ENCODE results near the gene PASK.
"Not testable (repeated sequence)": the region's sequence is repeated elsewhere in the genome, so short reads cannot be mapped to it uniquely, and the experiment has no call there.

PASK gene

DNA sequence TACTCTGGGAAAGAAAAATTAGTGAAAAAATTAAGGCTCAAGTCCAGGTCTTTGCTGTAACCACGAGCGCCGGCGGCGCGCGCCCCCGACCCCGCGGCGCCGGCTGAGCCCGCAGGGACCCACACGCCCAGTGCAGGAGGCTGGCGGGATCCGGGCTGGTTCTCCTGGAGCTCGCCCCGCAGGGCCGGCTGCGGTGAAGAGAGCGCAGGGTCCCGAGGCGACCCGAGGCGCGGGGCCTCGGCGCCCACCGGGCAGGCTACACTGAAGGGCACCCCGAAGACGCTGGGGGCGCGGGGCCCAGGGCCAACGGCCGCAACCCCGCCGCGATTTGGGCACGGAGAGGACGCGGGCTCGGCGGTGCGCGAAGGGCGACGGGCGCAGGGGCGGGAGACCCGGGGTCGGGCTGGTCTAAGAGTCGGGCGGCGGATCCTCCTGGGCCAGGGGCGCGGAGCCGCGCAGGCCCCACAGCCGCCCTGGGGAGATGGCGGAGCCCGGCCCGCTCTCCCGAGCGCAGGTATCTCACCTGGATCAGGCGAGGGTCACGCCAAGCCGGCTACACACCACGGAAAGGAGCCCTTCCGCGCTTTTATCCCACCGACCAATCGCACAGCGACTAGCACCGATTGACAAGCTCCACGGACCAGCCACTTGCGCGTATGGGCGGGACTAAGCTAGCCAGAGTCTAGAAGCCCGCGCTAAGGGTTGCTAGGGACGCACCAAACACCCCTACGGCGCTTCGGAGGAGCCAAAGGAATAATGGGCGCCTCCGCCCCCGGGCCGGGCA, at the start of gene PASK:
Gene PASK (minus strand): TSS at position 582 of the 784 bp plus-strand sequence. CDS start 6,440 bp downstream, outside the sequence.
- peak; percentile 94 for DNase-seq

DNA sequence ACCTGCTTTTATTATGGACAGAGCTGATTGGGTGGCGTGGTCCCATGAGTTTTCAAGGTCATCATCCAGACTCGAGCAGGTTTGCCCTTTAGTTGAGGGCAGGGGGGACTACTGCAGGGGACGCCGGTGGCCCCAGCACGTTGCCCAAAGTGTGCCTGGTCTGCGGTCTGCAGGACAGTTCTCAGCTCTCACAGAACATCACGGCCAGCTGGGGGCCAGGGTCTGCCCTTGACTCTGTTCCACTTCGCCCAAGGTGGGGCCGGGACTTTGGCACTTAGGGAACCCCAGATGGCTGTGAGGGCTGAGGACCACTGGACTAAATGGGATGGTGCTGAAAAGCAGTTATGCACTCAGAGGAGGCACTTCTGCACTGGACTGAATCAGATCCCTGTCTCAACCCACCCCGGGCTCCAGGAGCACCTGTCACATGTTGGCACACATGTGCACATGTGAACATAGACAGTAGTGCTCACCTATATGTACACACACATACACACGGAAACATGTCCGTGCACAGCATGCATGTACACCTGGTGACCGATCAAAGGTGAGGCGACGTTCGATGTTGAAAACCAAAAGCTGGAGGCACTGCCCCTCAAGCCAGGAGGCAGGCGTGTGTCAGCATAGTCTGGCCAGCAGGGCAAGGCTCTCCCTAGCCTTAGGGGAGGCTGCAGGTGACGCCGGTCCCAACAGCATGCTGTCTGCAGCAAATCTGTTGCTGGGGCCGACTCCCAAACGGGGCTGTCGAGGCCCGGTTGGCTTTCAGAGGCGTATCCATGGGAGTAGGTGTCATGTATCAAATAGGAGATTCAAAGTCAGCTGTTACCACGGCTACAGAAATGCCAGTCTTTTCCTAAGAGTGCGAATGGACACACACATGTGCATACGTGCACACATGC, 49.4 kb upstream of the PASK start:
- DNase-seq, result no peak

DNA sequence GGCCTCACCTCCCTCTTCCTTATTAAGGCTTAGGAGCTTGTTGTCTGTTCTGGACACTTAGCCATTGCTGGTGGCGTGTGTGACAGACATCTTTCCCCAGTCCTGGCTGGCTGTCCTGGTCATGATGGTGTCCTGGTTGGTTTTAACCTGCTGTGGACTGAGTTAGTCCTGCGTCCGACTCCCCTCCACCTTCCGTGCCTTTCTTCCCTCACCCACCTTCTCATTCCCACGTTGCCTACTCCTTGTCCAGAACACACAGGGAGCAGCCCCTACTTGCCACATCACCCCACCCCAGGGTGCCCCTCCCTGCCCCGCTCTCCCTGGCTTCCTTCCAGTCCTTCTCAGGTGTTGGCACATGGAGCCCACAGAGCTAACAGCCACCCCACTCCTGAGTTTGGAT, 48.7 kb upstream of the PASK start:
- no peak for DNase-seq

DNA sequence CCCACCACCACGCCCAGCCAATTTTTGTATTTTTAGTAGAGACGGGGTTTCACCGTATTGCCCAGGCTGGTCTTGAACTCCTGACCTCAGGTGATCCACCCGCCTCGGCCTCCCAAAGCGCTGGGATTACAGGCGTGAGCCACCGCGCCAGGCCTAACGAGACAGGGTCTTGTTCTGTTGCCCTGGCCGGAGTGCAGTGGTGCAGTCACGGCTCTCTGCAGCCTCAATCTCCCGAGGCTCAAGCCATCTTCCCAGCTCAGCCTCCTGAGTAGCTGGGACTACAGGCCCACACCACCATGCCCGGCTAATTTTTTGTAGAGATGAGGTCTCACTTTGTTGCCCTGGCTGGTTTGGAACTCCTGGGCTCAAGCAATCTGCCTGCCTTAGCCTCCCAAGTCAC, 48.0 kb upstream of the PASK start:
- not testable (repeated sequence) for DNase-seq

DNA sequence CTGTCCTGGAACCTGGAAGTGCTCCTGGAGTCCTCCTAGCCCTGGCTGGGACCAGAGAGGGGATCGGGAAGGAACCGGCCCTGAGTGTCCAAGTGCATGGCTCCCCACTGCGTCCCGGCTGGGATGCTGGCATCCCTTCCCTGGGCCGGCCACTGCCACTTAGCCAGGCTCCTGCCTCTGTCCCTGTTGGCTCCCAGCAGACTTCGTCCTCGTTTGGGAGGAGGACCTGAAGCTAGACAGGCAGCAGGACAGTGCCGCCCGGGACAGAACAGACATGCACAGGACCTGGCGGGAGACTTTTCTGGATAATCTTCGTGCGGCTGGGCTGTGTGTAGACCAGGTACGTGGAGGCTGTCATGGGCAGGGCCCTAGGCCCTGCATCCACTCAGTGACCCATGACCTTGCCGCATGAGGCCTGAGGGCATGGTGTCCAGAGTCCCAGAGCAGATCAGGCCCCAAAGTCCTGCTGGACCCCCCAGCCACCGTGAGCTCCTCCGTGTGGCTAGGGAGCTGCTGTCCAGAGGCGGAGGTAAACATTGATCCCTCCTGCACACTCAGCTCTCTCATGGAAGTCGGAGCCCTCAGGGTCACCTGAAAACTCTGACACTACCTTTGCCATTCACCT, 46.3 kb upstream of the PASK start:
- DNase-seq, result no peak

DNA sequence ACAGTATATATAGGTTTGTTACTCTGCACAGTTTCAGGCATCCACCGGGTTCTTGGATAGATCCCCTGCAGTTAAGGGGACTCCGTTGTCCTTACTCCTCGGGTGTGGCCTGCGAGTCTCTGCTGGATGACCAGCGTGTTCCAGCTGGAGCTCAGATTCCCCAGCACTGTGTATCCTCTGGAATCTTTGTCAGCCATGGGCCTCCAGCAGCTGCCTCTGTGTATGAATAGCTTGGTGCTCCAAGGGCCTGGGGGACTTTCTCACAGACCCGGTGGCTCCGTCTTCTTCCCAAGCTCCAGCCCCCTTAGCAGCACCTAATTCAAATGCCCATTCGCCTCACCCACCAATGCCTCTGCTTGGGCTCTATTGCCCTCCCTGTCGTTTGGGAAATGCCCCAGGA, 45.5 kb upstream of the PASK start:
- no peak for DNase-seq

DNA sequence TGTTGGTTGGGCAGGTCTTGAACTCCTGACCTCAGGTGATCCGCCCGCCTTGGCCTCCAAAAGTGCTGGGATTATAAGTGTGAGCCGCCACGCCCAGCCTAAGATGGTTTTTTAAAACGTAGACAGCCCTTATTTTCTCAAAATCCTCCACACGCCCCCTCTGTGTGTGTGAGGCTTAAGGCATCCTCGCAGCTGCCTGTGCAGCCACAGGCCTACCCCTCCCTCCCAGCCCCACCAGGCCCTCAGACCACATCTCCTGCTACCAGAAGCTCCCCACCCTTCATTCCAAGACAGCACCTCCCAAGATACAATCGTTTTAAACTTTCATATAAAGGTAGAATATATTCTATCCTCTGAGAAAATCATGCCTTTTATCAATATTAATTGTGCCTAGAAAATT, 44.0 kb upstream of the PASK start:
- no peak for DNase-seq

DNA sequence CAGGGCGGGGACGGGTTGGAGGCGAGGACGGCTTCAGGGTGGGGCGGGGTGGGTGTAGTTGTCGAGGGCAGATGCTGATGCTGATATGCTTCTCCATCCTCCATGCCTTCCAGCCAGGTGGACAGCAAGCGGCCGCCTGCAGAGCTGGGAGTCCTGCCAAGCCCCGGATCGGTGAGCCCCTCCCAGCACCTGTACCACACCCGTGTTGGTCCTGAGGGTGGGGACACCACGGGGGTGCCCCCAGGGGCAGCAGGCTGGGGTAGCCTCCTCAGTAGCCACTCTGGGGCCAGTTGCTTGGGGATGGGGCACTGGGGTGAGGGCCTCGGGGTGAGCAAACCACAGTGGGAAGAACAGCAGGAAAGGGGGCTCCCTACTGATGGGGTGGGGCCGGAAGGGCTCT, 41.8 kb upstream of the PASK start:
- no peak for DNase-seq

DNA sequence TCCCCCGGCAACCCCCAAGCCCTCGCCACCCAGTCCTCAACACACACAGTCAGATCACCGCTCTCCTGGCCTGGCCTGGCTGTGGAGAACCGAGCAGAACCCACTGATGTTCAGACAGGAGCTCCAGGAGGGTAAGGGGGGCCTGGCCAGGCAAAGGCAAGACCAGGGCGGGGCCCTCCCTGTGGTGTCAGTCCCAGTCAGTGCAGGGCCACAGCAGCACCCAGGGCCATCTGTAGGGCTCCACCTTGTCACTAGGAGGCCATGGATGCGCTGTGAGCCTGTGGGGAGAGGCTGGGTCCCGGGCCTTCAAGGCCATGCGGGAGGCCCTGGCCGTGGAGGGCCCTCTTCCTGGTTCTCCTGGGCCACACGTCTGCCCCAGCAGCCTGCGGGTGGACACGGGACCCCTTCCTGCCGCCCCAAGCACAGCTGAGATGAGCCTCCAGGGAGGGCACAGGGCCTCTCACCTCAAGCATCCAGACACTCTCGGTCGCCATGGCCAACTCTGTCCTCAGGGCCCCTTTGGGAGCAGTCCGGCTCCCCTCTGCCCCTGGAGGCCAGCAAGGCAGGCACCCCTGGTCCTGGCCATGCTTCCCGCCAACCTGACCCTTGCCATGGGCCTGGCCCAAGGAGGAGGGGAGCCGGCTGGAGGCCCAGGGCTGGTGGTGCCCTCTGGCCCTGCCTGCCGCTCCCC, 41.2 kb upstream of the PASK start:
- no peak for DNase-seq

DNA sequence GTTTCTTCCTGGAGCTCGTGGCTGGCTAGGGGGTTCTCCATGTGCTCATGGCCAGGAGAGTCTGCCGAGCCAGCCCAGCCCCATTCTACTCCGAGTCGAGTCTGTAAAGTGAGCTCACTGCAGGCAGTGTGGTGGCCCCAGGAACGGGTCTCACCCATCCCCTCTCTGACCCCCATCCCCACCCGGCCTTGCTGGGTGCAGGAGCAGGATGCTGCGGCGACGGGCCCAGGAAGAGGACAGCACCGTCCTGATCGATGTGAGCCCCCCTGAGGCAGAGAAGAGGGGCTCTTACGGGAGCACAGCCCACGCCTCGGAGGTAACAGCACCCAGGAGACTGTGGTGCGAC, 40.6 kb upstream of the PASK start:
- no peak for DNase-seq

DNA sequence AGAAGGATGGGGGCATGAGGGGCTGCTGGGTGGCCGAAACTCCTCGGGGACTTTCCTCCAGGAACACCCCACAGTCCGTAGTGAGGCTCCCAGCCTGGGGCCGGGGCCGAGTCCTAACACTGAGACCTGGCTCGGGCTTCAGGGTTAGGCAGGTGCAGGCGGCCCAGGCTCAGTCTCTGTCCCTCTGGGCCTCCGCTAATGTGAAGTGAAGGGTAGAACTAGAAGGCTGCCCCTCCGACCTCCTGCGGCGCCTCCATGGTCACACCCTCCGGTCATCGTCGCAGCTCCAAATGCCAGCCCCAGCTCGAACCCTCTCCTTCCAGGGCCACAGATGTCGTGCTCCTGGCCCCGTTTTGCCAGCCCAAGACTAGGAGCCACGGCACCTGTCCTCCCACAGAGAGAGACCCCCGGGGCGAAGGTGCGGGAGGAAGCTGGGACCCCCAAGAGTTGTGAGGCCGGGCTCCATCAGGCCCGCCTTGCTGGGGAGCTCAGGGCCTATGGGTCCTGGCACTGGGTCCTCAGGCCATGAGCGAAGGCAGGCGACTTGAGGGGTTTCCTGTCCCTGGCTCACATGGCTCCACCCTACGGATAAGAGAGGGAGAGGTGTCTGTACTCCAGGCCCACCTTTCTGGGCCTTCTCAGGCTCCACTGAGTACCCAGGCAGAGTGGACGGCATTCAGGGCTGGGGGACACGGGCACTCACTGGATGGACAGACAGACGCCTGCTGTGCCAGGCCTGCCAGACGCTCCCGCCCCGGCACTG, 40.0 kb upstream of the PASK start:
- DNase-seq, result no peak

DNA sequence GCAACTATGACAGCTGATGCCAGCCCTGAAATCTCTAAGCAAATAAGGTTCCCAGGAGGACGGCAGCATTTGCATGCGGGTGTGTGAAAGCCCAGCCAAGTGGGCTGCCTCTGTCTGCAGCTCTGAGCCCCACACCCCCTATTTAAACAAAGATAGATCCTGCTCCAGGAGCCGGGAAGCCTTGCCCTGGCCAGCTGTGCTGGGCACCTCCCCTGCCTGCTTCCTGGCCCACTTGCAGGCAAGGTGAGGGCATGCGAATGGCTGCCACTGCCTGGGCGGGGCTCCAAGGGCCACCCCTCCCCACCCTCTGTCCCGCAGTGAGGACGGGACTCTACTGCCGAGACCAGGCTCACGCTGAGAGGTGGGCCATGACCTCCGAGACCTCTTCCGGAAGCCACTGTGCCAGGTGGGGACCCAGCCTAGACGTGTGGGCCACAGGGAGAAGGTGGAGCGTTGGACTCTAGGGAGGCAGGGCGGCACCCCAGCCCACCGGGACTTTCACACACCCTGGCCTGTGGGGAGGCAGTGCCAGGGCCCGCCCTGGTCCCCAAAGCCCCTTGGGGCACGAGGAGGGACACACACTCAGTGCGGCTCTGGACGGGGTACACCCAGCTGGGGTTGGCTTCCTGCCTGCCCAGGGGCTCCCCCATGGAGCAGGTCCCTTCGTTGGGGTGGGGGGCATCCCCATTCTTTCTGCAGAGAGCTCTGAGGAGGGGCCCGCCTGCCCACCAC, 39.3 kb upstream of the PASK start, which contains the start of gene ANO7:
Gene ANO7 (plus strand): TSS at position 317 of the 732 bp plus-strand sequence. CDS start 1,387 bp downstream, outside the sequence.
- no peak for DNase-seq

DNA sequence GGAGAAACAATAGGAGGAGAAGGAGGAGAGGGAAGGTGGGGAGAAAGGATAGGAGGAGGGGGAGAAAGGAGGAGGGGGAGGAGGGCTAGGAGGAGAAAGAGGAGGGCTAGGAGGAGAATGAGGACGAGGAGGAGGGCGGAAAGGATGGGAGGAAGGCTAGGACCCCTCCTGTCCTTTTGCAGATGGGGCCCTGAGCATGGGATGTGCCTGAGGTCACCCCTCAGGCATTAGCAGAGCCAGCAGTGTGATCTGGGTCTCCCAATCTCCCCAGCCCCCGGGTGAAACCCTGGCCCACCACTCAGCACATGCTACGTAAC, 38.6 kb upstream of the PASK start:
- no peak for DNase-seq

DNA sequence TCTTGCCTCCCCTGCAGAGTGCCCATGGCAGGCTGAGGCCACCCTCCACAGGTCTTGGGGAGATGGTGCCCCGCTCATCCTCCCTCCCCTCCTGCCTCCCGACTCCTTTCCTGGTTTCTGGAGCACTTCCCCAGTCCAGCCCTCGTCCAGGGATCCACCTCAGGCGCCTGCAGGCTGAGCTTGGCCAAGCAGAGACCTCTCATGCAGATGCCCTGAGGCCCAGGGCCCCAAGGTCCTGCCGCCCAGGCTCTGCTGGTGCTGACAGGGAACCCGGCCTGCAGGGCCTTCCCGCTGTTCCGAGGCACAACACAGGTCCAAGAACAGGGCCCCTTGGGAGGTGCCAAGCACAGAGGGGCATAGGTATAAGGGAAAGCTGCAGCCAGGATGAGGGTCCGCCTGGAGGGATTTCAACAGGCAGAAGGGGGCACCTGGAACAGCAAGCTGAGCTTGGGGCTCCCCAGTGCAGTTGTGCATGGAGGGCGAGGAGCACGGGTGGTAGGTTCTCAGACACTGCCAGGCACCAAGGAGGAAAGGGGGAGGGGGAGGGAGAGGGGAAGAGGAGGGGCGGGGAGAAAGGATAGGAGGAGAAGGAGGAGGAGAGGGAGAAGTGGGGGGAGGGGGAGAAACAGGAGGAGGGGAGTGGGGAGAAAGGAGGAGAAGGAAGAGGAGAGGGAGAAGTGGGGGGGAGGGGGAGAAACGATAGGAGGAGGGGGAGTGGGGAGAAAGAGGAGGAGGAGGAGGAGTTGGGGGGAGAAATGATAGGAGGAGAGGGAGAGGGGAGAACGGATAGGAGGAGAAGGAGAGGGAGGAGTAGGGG, 38.0 kb upstream of the PASK start:
- DNase-seq, result no peak

DNA sequence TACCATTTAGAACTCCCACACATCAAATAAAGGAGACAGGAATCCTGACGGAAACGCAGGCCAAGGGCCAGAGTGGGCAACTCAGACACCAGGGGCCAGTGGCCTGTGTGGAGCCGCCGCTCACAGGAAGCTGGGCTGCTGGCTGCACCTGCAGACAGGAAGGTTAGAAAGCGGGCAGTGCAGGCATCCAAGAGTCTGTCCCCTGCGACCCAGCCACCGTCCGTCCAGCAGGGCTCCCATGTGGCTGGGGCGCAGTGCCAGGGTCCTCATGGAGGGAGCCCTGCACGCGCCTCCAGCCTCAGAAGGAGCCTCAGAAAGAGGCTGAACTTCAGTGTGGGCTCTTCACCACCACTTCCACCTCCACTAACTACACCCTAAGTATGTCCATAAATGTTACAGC, 36.7 kb upstream of the PASK start:
- DNase-seq, result no peak

DNA sequence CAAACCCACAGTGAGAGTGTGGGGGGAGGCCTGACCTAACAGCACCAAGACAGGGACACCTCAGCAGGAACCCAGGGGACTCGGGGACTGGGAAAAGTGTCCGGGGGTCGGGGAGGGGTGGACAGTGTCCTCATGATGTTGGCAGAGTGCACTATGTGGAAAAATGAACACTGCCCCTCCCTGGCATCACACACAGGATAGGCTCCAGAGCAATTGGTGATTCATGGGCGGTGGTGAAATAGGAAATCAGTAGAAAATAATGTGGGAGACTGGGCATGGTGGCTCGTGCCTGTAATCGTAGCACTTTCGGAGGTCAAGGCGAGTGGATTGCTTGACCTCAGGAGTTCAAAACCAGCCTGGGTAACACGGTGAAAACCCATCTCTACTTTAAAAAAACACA, 35.6 kb upstream of the PASK start:
- DNase-seq, result no peak

DNA sequence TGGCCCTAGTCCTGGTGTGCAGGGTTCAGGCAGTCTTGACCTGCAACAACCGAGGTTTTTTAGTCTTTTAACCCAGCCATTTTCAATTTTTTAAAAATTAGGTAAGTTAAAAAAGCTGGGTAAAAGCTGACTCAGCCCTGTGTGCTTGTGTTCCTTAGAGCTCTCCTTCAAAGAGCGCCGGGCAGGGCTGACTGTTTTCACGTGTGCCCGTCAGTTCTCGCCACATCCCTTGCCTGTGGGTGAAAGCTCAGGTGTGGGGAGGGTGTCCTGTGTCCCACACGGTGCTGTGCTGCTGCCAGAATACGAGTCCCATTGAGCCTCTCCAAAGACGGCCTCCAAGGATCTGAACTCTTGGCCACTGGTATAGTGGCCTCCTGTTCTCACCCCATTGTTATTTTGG, 33.9 kb upstream of the PASK start:
- DNase-seq, result no peak

DNA sequence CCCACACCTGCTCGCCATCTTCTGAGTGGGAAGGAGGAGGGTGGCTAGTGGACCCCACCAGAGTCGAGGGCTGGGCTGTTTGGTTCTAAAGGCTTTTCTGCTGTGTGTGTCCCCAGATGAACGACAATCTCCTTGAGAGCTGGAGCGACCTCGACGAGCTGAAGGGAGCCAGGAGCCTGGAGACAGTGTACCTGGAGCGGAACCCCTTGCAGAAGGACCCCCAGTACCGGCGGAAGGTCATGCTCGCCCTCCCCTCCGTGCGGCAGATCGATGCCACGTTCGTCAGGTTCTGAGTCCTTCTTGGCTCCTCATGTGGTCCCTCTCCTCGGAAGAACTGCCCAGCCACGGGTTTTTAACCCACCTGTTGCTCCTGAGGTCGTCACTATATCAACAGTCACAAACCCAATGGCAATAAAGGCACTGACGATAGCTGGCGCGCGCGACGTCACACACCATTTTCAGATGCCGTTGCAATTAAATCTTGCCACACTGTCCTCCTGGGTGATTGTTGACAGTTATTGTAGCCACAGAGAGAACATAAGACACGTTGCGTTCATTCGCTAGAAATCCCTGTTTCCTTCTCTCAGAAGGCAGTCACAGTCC, 33.4 kb upstream of the PASK start:
- no peak for DNase-seq

DNA sequence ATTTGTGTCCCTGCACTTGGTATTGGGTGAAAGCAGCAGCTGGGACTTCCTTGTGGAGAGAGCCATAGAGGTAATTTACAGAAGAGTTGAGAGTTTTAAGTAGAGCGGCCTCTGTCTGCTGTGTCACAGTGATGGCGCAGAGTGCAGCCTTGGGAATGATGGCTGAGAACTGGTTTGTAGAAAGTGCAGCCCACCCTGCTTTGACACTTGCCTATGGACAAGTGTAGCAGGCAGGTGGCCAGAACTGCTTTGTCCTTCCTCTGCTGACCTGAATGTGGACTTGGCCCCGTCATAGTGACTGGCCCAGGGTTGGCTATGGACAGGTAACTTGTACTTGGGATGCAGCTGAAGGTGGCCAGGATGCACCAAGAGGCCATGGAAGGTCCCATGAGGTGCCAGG, 32.9 kb upstream of the PASK start:
- no peak for DNase-seq

DNA sequence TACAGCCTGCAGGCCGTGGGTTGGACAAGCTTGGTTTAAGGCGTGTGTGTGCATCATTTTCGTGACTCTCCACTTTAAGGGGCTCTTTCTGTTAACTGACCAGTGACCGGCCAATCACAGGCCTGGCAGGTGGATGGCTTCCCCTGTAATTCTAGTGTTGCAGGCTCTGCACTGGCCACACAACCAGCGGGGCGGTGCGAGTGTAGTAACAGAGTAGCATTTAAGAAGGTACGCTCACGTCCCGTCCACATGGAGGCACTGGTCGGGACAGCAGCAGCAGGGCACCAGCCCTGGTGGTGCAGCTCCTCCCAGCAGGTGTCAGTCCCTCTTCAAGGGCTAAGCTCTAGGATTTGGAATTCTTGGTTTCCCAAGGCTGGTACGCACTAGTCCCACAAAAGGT, 31.2 kb upstream of the PASK start:
- no peak for DNase-seq
